PC-3 (cell line): ENCODE measurements around the gene ASPHD2. TPM values are rescaled to one million over a fixed set of nuclear protein-coding genes. Genes with fewer than 3 reads are reported as not detected.

Experiments
- ATAC-seq: fragments of 200-7000 bp; cut with Tn5 transposase; 2 replicates; pipeline ENCODE4 v1.9.1; 2020; ENCODE audit warnings: mild to moderate bottlenecking, moderate library complexity
- BruUV-seq: library from RNA; stranded (reverse); fragments of 400-500 nt; replicated peaks from 2 replicates; lab custom pipeline; 2021; lab: Mats Ljungman, UMichigan
- CTCF ChIA-PET: fragments of 300-600 bp; sonication (Branson Sonifier 250); formaldehyde crosslinking; loops from one replicate; lab custom pipeline; 2022; ENCODE audit warnings: antibody characterized with exemption; lab: Charles Lee
- POLR2A ChIA-PET: fragments of 300-600 bp; sonication (Branson Sonifier 250); formaldehyde crosslinking; loops from one replicate; lab custom pipeline; 2022; ENCODE audit warnings: antibody characterized with exemption; ENCODE audit not compliant: unreplicated experiment; lab: Charles Lee
- DNase-seq: peaks from one replicate; pipeline ENCODE4 v3.0.0-alpha.2; 2015
- H2AFZ ChIP-seq: fragments of 300-600 bp; sonication (generic); 2 replicates; pipeline ENCODE4 v1.6.0; 2016; ENCODE audit warnings: antibody characterized with exemption, low read length
- H3F3A ChIP-seq: fragments of 300-600 bp; sonication (generic); one replicate; pipeline ENCODE4 v1.6.0; 2017; ENCODE audit warnings: antibody characterized with exemption, low read length, control low read depth, mild to moderate bottlenecking; ENCODE audit not compliant: unreplicated experiment
- H3K27ac ChIP-seq: fragments of 300-600 bp; sonication (generic); 2 replicates; pipeline ENCODE4 v1.5.1; 2016; ENCODE audit warnings: mild to moderate bottlenecking, low read length
- H3K27me3 ChIP-seq: fragments of 300-600 bp; sonication (generic); 2 replicates; pipeline ENCODE4 v1.6.1; 2016; ENCODE audit warnings: low read length, mixed read lengths
- H3K36me3 ChIP-seq: fragments of 300-600 bp; sonication (generic); 2 replicates; pipeline ENCODE4 v1.6.1; 2016; ENCODE audit warnings: low read depth, mixed run types, low read length, mixed read lengths
- H3K4me1 ChIP-seq: fragments of 300-600 bp; sonication (generic); 2 replicates; pipeline ENCODE4 v1.5.1; 2016; ENCODE audit warnings: low read length; ENCODE audit not compliant: insufficient read depth
- H3K4me2 ChIP-seq: fragments of 300-600 bp; sonication (generic); 2 replicates; pipeline ENCODE4 v1.6.0; 2016; ENCODE audit warnings: low read length
- H3K4me3 ChIP-seq: fragments of 300-600 bp; sonication (generic); 2 replicates; pipeline ENCODE4 v1.5.1; 2016; ENCODE audit warnings: mild to moderate bottlenecking, low read length, mixed read lengths
- H3K79me2 ChIP-seq: fragments of 300-600 bp; sonication (generic); 2 replicates; pipeline ENCODE4 v1.6.1; 2017; ENCODE audit warnings: low read length, mixed read lengths
- H3K9ac ChIP-seq: fragments of 300-600 bp; sonication (generic); 2 replicates; pipeline ENCODE4 v1.6.0; 2016; ENCODE audit warnings: mild to moderate bottlenecking, low read length
- H3K9me2 ChIP-seq: fragments of 300-600 bp; sonication (generic); replicated peaks from 2 replicates; pipeline ENCODE4 v1.6.1; 2016; ENCODE audit warnings: mixed run types, low read length, mixed read lengths
- H3K9me3 ChIP-seq: fragments of 300-600 bp; sonication (generic); 2 replicates; pipeline ENCODE4 v1.6.1; 2016; ENCODE audit warnings: low read length, mixed read lengths
- H4K20me1 ChIP-seq: fragments of 300-600 bp; sonication (generic); 2 replicates; pipeline ENCODE4 v1.6.1; 2016; ENCODE audit warnings: low read length, mixed read lengths
- EZH2 ChIP-seq: fragments of 300-600 bp; sonication (generic); IDR thresholded peaks from one replicate; pipeline ENCODE4 v1.6.1; 2017; ENCODE audit warnings: antibody characterized with exemption, mild to moderate bottlenecking, low read length; ENCODE audit not compliant: unreplicated experiment
- EZH2phosphoT487 ChIP-seq: fragments of 300-600 bp; sonication (generic); IDR thresholded peaks from 2 replicates; pipeline ENCODE4 v1.6.1; 2018; ENCODE audit warnings: mild to moderate bottlenecking, antibody characterized with exemption, low read length, borderline replicate concordance
- intact Hi-C: fragments of 100-400 bp; cut with micrococcal nuclease; formaldehyde crosslinking; loops from 2 replicates; pipeline ENCODE4 v1.9.0; 2023
- total RNA-seq: library from RNA; depleted of rRNA; stranded (reverse); fragments of >200 nt; gene quantifications from 2 replicates; pipeline ENCODE4 v1.2.3, GENCODE V29; 2014
- TF ChIP-seq, protein P1 (sequence below): fragments of 300-600 bp; sonication (generic); conservative IDR thresholded peaks from 2 replicates; pipeline ENCODE4 v1.5.1; 2017; ENCODE audit warnings: antibody characterized with exemption, low read depth, mild to moderate bottlenecking, low read length

Gene ASPHD2
- total RNA-seq, 1 experiment from 2014 or later, result 2.1 TPM

DNA sequence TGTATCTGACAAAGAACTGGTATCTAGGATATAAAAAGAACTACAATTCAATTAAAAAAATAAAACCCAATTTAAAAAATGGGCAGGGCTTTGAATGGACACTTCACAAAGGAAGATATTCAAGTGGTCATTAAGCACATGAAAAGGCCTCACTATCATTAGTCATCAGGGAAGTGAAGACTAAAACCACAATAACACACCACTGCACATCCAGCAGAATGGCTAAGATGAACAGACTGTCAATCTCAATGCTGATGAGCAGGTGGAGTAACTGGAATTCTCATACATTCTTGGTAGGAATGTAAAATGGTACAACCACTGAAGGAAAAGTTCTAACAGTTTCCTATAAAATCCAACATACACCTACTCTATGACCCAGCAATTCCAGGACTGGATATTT, 45.6 kb downstream of the ASPHD2 start:
- Histone ChIP-seq H3F3A (peaks cover 4% of the 10 kb centered on the region), H3K27me3 (no peaks in the 10 kb centered on the region), H4K20me1 (no peaks in the 10 kb centered on the region), H3K4me1 (peaks cover 35% of the 10 kb centered on the region), H3K9ac (no peak overlapping the region), H2AFZ (no peak overlapping the region), H3K36me3 (peaks cover 15% of the 10 kb centered on the region), H3K27ac (no peak overlapping the region), H3K9me3 (no peaks in the 10 kb centered on the region), H3K9me2 (no peaks in the 10 kb centered on the region), H3K79me2 (peaks cover 16% of the 10 kb centered on the region), H3K4me2 (no peak overlapping the region), H3K4me3 (no peak overlapping the region)
- intact Hi-C loops, result no loop called here
- DNase-seq, result peak; percentile 47
- TF ChIP-seq EZH2phosphoT487 (no peak), EZH2 (no peak)
- TF ChIP-seq, protein P1, sequence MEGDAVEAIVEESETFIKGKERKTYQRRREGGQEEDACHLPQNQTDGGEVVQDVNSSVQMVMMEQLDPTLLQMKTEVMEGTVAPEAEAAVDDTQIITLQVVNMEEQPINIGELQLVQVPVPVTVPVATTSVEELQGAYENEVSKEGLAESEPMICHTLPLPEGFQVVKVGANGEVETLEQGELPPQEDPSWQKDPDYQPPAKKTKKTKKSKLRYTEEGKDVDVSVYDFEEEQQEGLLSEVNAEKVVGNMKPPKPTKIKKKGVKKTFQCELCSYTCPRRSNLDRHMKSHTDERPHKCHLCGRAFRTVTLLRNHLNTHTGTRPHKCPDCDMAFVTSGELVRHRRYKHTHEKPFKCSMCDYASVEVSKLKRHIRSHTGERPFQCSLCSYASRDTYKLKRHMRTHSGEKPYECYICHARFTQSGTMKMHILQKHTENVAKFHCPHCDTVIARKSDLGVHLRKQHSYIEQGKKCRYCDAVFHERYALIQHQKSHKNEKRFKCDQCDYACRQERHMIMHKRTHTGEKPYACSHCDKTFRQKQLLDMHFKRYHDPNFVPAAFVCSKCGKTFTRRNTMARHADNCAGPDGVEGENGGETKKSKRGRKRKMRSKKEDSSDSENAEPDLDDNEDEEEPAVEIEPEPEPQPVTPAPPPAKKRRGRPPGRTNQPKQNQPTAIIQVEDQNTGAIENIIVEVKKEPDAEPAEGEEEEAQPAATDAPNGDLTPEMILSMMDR, result no peak
- ATAC-seq, result peak; percentile 21; the same call in 1 of the 2 replicates
- ChIA-PET POLR2A (no interaction called here), CTCF (no interaction called here)
- no TSS peak for BruUV-seq

DNA sequence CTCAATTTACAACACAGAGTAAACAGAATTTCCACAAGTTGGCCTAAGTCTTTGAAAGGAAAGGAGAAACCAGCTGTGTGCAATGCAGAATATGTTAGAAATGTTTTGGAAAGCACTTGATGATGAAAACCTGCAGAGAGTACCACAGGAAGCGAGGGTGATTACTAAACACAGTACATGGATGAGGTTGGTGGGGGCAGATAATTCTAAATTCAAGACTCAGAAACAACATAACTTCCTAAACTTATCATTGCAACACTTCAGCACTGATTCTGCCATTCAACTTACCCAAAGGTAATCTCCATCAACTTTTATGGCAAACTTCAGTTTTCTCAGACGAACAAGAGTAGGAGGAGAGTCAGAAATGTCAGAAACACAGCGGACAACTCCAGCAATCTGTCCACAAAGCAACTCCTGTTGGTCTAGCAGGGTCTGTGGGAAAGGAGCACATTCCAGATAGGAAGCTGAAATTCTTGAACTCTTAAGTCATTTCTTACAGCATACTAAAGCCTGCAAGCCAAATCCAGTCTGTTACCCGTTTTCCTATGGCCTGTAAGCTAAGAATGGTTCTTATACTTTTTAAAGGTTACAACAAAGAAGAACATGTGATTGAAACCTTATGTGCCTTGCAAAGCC, 47.8 kb downstream of the ASPHD2 start:
- Histone ChIP-seq H3K27me3 (no peaks in the 10 kb centered on the region), H3K9me3 (no peaks in the 10 kb centered on the region), H3K4me1 (peaks cover 39% of the 10 kb centered on the region), H3K79me2 (peaks cover 25% of the 10 kb centered on the region), H2AFZ (no peak overlapping the region), H3K36me3 (peaks cover 2% of the 10 kb centered on the region; the same call in 1 of the 2 replicates), H3K4me3 (no peak overlapping the region), H3K27ac (no peak overlapping the region), H3K4me2 (no peak overlapping the region), H3K9ac (no peak overlapping the region), H3F3A (peaks cover 3% of the 10 kb centered on the region), H4K20me1 (no peaks in the 10 kb centered on the region), H3K9me2 (no peaks in the 10 kb centered on the region)
- no peak for TF ChIP-seq EZH2
- TF ChIP-seq, protein P1, result no peak
- no peak for TF ChIP-seq EZH2phosphoT487
- DNase-seq (no peak), ATAC-seq (no peak)
- intact Hi-C loops, result no loop called here
- no TSS peak for BruUV-seq
- ChIA-PET POLR2A (no interaction called here), CTCF (no interaction called here)

DNA sequence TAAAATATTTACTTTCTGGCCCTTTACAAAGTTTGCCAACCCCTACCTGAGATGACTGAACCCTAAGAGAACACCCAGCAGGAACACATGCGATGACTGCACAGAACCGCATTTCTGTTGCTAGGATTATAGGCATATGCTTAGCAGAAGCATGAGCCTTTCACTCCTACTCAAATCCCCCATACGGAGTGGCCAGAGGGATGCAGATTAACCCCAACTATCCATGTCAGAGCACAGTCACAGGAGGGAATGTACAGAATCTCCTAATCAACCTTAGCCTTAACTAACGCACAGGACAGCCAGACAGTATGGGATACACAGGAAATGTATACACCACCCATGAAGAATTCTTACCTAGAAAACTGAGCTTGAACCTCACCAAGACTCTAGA, 48.3 kb downstream of the ASPHD2 start:
- DNase-seq (no peak), ATAC-seq (no peak)
- Histone ChIP-seq H4K20me1 (no peaks in the 10 kb centered on the region), H2AFZ (no peak overlapping the region), H3K9me2 (no peaks in the 10 kb centered on the region), H3K27ac (no peak overlapping the region), H3K9me3 (no peaks in the 10 kb centered on the region), H3K79me2 (peaks cover 25% of the 10 kb centered on the region), H3K4me2 (no peak overlapping the region), H3K27me3 (no peaks in the 10 kb centered on the region), H3K4me1 (peaks cover 35% of the 10 kb centered on the region), H3K36me3 (peaks cover 2% of the 10 kb centered on the region; the same call in 1 of the 2 replicates), H3K9ac (no peak overlapping the region), H3K4me3 (no peak overlapping the region), H3F3A (no peaks in the 10 kb centered on the region)
- intact Hi-C loops, result no loop called here
- TF ChIP-seq EZH2phosphoT487 (no peak), EZH2 (no peak)
- TF ChIP-seq, protein P1, result no peak
- ChIA-PET CTCF (no interaction called here), POLR2A (no interaction called here)
- no TSS peak for BruUV-seq
